GM10248 (cell line): ENCODE results near the gene CENPX.

Experiments
- CTCF ChIA-PET: fragments of 300-600 bp; sonication (Branson Sonifier 250); formaldehyde crosslinking; extraction: SDS; loops from one replicate; lab custom pipeline; 2021; ENCODE audit warnings: antibody characterized with exemption; lab: Yijun Ruan, JAX
- POLR2A ChIA-PET: fragments of 350-650 bp; sonication (Branson Sonifier 250); formaldehyde crosslinking; extraction: SDS; loops from one replicate; lab custom pipeline; 2020; ENCODE audit warnings: antibody characterized with exemption; lab: Yijun Ruan, JAX
- DNase-seq: peaks from one replicate; pipeline ENCODE4 v3.0.0; 2012; ENCODE audit errors: extremely low spot score
- CTCF ChIP-seq: IDR thresholded peaks from 2 replicates; pipeline ENCODE4 v1.5.1; 2012; ENCODE audit warnings: mild to moderate bottlenecking, low read depth; ENCODE audit errors: extremely low read depth, missing control alignments, control extremely low read depth

Gene CENPX

DNA sequence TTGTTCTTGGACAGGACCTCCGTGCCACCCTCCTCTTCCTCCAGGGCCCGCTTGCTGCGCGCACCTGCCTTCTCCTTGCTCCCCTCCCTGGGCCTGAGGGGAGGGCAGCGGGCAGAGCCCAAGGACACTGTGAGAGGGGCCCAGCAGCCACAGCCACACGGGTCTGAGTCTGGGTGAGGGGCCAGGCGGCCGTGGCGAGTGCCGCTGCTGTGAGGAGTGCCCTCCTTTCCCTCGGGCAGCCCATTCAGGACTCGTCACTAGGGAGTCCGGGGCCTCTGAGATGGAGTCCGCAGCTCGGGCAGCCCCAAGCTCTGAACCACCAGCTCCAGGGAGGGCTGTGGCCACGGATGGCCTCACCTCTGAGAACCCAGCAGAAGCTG lies 37.3 kb upstream of the CENPX start:
- POLR2A ChIA-PET = no interaction called here
- CTCF ChIA-PET = interaction anchor here (0.7 kb wide), 1 partner anchor 10 kb away, joined by 3 read pairs; no protein-coding TSS in a partner anchor

DNA sequence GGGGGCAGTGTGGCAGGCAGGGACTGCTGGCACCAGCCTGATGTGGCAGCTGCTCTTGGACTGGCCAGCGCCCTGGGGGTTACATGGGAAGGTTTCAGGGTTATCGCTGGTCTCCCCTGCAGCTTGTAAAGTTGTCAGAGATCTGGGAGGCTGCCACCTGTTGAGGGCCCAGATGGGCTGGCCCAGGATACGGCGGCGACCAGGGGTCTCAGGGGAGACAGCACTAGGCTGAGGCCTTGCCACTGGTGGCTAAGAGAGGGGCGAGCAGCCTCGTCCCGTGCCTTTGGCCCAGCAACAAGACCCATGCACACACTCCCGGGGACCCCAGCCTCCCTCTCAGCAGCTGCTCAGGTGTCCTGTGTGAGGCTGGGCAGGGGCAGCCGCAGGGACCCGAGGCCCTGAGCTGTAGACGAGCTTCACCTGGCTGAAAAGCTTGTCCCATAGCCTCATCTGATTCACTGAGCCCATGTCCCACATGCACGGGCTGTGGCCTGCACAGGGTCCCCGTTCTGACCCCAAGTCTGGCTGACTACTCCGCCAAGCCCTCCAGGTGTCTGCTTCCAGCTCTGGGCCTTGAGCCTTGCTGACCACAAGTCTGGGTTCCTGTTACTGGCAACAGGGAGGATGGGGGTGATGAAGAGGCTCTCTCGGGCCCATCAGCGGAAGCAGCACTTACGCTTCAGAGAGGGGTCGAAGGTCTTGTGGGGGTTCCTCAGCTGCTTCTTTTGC lies 36.8 kb upstream of the CENPX start:
- no peak for DNase-seq
- TF ChIP-seq CTCF = no peak
- CTCF ChIA-PET = interaction anchor here (0.8 kb wide), 1 partner anchor 290 kb away, joined by 3 read pairs; no protein-coding TSS in a partner anchor
- POLR2A ChIA-PET = no interaction called here

More for the DNA sequence above, 37.3 kb upstream of the CENPX start:
- DNase-seq = no peak
- no peak for TF ChIP-seq CTCF

DNA sequence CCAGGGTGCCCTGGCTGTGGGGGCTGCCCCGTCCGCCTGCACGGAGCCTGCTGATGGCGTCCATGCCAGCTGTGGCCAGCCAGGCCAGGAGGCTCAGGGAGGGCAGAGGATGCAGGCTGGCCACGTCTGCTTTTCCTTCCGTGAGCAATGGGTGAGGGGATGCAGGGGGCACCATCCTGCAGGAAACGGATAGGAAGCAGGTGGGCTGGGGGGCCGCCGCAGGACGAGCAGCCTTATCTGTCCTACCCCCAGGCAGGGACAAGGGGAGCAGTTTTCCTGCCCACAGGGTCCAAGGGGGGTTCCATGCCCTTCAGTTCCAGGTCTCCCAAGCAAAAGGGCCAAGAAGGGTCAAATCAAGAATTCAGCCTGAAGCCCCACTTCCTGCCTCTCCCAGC lies 36.2 kb upstream of the CENPX start:
- CTCF ChIA-PET = interaction anchor here (0.8 kb wide), 1 partner anchor 291 kb away, joined by 3 read pairs; no protein-coding TSS in a partner anchor
- POLR2A ChIA-PET = no interaction called here
- no peak for TF ChIP-seq CTCF
- no peak for DNase-seq

DNA sequence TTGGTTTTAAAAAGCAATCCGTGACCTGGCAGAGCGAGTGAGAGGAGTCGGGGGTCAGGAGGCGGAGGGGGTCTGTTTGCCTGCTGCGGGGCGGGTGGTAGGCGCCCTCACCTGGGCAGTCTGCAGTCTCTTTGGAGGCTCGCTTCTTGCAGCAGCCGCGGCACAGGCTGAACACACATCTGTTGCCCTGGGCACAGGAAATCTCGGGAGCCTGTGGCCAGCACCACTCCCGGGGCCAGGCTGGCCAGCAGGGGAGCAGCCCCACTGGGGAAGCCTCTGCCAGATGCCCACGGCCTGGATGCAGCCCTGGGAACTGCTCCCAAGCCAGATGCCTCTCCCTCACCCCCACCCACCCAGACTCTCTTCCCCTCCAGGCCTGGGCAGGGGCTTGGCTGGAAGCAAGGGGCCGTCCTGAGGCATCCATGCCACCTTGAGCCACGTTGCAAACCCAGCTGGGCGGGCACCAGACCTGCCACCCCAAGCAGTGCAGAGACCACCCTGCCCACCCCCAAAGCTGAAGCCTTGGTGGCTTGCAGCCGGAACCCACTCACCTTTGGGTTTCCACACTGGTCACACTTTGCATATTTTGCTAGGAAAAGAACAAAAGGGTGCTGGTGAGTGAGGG lies 35.7 kb upstream of the CENPX start:
- TF ChIP-seq CTCF = no peak
- ChIA-PET POLR2A (no interaction called here), CTCF (no interaction called here)
- DNase-seq = no peak

DNA sequence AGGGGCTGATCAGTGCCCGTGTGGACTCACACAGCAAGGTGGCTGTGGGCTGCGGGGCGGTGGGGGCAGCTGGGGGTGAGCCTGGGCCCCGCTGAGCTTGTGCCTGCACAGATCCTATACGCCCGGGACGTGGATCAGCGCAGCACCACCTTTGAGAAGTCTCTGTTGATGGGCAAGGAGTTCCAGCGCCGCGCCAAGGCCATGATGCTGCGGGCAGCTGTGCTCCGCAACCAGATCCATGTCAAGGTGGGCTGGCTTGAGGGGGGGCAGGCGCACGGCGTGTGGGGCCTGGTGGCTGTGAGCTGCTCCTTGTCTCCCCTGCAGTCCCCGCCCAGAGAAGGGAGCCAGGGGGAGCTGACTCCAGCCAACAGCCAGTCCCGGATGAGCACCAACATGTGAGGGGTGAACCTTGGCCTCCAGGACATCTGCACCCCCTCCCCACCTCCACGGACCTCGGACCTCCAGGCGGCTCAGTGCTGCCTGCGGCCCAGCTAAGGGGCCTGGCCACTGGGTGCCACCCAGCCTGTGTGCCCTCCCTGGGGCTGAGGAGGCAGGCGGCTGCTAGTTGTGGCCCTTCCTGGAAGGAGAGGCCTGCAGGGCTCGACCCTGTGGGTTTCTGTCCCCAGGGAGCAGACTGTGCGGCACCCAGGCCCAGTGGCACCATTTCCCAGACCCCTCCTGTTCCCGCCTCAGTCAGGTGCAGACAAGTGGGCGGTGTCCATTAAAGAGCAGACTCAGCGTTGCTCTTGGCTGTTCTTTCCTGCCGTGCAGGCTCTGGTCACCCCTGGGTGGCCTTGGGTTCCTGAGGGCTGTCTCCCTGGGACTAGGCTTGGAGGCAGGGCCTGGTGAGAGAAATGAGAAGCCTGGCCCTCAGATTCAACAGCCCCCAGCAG lies 34.3 kb upstream of the CENPX start:
- ChIA-PET POLR2A (interaction anchor here (1.1 kb wide), 1 partner anchor 19 kb away, joined by 3 read pairs; the partner anchor contains the start of gene DCXR), CTCF (interaction anchor here (0.9 to 1.5 kb wide), 4 partner anchors 9 to 98 kb away, joined by 3 to 5 read pairs (median 4); partner anchors contain the start of genes DCXR and DUS1L)
- no peak for DNase-seq
- TF ChIP-seq CTCF = no peak
